GM21367 (cell line): ENCODE results near the gene KRTAP5-4.
"Not testable (repeated sequence)": the region's sequence is repeated elsewhere in the genome, so short reads cannot be mapped to it uniquely, and the experiment has no call there.

Source experiments
- ATAC-seq: cut with Tn5 transposase; IDR thresholded peaks from one replicate; pipeline ENCODE4 v1.9.1; 2021; ENCODE audit not compliant: unreplicated experiment

Gene KRTAP5-4, protein sequence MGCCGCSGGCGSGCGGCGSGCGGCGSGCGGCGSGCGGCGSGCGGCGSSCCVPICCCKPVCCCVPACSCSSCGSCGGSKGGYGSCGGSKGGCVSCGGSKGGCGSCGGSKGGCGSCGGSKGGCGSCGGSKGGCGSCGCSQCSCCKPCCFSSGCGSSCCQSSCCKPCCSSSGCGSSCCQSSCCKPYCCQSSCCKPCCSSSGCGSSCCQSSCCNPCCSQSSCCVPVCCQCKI

GRCh38 chr11:1622086-1622485, at the start of gene KRTAP5-4:
Gene KRTAP5-4, minus strand, starts transcription at chr11:1622138. Its CDS starts 45 bp downstream, at chr11:1622093.
- ATAC-seq: no peak

DNA sequence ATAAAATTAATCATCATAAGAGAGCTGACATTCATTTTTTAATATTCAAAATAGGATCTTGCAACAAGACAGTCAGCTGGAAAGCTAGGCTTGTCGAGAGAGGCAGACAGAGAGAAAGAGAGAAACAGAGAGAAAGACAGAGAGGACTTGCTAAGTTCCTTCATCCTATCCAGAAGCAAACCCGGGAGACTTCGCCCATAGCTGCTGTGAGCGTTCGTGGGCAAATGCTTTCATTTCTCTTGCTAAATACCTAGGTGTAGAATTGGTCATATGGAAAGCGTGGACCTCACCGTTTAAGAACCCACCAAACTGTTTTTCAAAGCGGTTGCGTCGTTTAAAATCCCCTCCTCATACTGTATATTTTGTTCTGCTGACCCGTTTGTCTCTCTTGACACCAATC, 49.7 kb upstream of the KRTAP5-4 start:
- ATAC-seq: no peak

DNA sequence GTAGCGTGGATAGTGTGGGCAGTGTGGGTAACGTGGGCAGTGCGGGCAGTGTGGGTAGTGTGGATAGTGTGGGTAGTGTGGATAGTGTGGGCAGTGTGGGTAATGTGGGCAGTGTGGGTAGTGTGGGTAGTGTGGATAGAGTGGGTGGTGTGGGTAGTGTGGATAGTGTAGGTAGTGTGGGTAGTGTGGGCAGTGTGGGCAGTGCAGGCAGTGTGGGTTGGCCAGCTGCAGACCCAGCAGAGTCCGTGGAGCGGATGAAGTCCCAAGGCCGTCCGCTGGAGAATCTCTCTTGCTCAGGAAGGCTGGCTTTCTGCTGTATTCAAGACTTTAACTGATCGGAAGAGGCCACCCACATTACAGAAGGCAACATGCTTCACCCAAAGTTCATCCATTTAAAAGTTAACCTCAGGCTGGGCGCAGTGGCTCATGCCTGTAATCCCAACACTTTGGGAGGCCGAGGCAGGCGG, 49.0 kb upstream of the KRTAP5-4 start:
- no peak for ATAC-seq

- ATAC-seq: not testable (repeated sequence)
Observed at GRCh38 chr11:1670457-1670856, 48.5 kb upstream of the KRTAP5-4 start.

GRCh38 chr11:1669546-1670218, 47.7 kb upstream of the KRTAP5-4 start:
- ATAC-seq: no peak

- ATAC-seq: no peak
Observed at GRCh38 chr11:1668911-1669473, 47.1 kb upstream of the KRTAP5-4 start.

DNA sequence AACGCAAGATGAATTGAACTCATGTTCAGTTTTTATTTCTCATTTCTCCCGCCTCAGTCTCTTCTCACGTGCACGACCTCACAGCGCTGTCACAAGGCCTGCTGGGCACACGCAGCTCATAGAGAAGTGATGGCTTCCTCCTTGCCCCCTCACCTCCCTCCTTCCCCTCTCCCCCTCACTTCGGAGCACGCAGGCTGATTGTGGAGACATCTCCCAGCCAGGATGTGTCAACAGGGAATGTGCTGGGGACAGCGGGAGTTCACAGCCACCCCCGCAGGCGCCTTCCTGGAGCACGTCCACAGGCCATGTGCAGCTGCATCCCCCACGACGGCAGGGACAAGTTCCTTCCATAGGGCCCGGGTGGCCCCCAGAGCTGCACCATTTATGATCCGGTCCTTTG, 46.0 kb upstream of the KRTAP5-4 start:
- no peak for ATAC-seq

DNA sequence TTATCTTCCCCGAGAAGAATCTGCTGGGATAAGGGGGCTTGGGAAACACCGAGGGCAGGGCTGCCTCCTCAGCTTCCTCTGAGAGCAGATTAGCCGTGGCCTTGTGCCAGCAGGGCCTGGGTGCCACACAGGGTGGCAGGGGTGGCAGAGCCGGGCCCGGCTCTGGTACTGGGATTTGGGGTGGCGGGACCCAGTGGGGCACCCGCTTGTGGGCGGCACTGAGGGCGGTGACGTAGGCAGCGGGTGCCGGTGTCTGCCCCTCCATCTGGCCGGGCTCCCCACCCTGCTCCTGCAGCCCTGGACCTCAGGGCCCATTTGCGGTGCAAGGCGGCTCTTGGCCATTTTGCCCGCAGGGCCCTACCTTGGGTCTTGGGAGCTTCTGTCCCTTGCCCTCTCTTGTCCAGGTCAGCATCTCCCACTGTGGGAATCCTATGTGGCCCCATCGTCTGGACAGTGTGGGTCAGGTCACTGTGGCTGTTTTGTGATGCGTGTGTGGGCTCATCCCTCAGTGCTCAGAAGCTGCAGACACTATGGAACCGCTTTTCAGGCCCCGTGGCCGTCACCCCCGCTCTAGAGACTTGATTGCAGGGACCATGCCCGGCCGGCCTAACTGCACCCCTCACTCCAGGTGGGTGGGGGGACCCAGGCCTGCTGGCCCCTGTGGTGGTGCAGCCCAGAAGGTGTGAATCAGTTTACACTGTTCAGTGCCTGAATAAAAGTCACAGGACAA, 45.3 kb upstream of the KRTAP5-4 start:
- ATAC-seq: no peak

GRCh38 chr11:1665313-1665712, 43.4 kb upstream of the KRTAP5-4 start:
- ATAC-seq: no peak

GRCh38 chr11:1662699-1663283, 40.9 kb upstream of the KRTAP5-4 start:
- ATAC-seq: not testable (repeated sequence)

GRCh38 chr11:1661454-1662269, 39.7 kb upstream of the KRTAP5-4 start:
- not testable (repeated sequence) for ATAC-seq

GRCh38 chr11:1660111-1660867, 38.4 kb upstream of the KRTAP5-4 start:
- no peak for ATAC-seq

DNA sequence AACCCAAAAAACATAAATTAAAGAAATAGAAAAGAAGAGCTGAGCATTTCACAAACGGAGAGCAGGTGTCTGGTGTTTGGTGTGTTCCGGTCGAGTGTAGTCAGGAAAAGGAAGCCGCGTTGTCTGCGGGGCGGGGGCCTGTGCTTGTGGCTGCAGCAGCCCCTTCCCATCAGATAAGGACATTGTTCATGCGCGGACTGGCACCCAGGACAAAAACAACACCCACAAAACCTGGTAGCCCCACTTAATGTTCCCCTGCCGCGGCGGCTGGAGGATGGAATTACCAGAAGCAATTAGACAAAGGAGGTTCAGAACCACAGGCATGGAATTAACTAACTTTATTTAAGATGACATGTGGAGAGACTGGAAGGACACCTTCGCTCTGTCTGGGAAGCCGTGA, 37.6 kb upstream of the KRTAP5-4 start:
- no peak for ATAC-seq

- ATAC-seq: no peak
Observed at GRCh38 chr11:1656670-1657069, 34.7 kb upstream of the KRTAP5-4 start.

DNA sequence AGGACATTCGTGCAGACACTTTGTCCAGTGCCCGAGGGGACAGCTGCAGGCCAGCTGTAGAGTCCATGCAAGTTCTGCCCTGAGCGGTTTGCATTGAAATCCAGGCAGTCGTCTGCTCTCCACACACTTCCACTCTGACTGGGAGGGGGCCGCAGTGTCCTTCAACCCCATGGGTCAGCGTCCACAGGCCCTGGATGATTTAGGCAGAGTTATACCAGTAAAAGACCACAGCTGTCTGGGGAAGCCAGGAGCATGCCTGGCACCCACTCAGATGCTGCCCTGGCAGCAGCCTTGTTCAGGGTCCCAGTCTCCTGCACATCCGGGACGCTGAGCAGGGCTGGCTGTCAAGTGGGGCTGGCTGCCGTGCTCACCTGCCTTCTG, 34.1 kb upstream of the KRTAP5-4 start:
- ATAC-seq: no peak

- no peak for ATAC-seq
Observed at GRCh38 chr11:1655168-1656060, 33.5 kb upstream of the KRTAP5-4 start.

GRCh38 chr11:1654388-1655167, 32.6 kb upstream of the KRTAP5-4 start:
- ATAC-seq: no peak
